HuH-7.5 (cell line): Measurements from ENCODE around the gene DDI1.

Source experiments
- DNase-seq: peaks from one replicate; pipeline ENCODE4 v3.0.0; 2011; ENCODE audit warnings: low spot score

DDI1 gene

DNA sequence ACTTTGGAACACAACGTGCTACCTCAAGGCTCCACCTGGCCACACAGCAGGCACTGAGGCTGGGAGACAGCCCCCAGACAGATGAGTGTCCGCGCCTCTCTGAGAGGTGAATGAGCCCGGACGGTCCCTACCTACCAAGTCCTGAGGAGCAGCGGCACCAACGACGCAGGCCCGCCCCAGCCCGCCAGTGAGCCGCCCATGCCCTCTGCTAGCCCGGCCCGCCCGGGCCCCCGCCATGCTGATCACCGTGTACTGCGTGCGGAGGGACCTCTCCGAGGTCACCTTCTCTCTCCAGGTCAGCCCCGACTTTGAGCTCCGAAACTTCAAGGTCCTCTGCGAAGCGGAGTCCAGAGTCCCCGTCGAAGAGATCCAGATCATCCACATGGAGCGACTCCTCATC is at the start of gene DDI1:
TSS of gene DDI1 (plus strand) at position 53 of the 400 bp plus-strand sequence. CDS start at position 236, 183 bp downstream.
- DNase-seq: no peak

DNA sequence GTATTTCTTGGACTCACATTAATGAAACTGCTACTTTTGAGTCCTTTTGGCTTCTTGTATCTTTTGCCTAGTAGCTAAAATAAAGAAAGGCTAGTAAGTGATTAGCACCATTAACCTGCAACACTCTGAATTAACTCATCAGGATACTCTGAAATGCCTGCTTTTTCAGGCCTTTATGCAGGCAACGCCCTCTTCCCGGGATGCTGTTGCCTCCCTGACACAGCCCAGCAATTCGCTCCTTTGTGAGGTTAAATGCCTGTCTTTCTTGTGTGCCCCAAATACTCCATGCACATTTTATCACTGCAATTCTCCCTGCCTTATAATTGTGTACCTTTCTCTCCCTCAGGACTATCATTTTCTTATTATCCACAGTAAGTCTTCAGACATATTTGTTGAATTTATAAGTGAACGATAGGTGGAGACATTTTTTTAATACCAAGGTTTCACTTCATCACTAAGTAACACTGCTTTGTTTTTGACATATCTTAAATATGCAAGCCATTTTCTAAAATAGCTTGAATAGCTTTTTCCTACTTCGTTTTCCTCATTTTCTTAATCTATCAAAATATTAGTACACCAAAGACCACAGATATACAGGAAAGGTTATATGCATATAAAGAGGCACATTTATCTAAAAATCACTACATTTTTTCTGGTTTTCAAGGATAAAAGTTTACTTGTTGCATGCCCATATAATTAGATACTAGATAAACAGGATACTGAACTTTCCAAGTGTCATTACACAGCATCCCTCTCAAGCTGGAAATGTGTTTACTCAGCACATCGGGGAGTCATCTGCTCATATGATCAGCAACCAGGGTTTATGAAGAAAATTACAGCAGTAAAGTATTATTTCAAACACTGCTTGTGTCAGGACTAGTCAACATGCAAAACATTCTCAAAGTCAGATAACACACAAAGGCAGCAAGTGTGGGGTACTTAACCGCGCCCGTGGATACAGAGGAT is 48.5 kb upstream of the DDI1 start:
- no peak for DNase-seq

DNA sequence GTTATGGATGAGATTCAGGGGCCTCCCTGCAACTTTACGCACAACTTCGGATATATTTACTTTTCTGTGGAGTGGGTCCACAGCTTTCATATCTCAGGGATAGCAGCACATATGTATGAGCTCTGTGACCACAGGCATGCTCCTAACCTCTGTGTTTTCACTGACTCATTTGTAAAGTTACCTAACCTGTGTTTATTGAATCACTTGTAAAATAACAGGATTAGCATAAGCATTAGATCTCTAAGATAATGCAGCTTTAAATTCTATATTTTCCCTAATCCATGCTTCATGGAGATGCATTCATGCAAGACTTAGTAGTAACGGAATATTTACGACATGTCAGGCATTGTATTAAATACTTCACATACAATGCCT is 47.9 kb upstream of the DDI1 start:
- no peak for DNase-seq

DNA sequence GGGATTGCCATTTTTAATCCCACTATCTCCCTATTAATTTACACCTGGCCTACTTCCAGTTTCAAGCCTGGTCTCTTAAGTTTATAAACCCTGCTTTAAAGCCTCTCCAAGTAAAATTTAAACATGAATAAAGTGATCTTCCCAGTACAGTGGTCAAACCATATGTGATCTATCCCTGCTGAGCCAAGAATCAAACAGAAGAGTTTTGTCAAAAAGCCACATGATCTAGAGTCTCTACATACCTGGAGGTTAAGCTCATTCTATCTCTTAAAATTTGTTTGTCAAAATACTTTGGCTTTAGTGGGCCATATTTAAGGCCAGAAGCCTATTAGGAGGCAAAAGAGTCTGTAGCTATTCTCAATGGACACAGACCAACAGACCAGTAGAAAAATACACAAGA is 42.9 kb upstream of the DDI1 start:
- DNase-seq: no peak

DNA sequence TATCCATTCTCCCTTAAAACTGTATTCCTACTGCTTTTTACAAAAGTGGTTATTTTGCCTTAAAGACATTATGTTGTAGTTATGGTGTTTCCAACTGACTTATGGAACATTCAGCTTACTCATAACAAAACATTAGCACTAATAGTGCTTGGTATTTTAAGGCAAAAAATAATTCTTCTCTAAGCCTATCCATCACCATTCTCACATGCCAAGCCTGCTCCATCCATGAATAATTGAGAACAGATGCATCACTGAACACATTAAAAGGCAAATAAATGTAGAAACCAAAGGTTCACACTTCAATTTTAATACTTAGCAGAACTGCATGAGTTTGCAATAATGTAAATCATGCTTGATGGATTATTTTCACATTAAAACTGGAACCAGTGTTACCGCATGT is 42.3 kb upstream of the DDI1 start:
- no peak for DNase-seq

DNA sequence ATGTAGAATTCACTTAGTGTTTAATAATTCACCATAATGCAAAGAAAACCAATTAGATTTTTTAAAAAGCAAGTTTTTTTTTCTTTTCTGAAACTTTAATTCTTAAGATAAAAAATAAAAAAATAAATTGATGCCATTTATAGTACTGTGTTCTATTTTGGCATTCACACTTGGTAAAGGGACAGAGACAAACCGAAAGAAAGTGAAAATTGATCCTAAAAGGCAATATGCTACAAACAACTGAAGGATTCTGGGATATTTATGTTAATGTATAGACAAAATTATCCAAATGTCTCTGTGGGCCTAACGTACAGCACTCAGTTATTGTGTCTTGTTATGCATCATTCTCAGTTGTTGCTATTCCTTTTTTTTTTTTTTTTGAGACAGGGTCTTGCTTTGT is 41.9 kb upstream of the DDI1 start:
- DNase-seq: no peak

DNA sequence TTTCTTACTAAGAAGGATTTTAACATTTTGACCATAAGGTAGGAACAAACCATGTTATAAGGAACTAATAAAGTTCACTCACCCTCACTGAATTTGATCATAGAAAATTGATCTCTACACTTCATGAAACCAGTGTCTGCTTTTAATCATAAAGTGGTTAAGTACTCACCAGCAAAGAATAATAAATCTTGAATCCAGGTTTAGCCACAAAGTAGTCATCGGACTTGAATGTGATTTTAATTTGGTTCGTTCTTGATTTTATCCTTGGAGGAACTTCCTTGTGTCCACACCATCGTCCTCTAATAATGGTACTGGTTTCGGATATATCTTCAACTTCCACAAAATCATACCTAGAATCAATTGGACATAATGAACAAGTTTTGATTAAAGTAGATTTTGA is 40.5 kb upstream of the DDI1 start:
- no peak for DNase-seq

DNA sequence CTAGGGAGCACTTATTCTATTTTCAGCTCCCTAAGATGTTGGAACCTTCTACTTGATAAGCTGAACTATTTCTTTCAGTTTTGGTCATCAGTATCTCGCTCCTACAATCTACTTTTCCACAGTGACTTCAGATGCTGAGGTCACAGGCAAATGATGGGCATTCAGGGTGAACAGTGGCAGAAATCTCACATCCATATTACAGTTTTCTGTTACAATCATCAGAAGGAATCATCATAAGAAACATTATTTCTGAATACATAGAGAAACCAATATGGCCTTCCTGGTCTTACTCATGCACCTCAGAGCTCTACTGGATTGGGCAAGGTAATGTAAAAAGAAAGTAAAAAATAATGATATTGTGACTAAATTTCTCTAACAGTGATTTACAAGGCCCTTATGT is 39.4 kb upstream of the DDI1 start:
- no peak for DNase-seq

DNA sequence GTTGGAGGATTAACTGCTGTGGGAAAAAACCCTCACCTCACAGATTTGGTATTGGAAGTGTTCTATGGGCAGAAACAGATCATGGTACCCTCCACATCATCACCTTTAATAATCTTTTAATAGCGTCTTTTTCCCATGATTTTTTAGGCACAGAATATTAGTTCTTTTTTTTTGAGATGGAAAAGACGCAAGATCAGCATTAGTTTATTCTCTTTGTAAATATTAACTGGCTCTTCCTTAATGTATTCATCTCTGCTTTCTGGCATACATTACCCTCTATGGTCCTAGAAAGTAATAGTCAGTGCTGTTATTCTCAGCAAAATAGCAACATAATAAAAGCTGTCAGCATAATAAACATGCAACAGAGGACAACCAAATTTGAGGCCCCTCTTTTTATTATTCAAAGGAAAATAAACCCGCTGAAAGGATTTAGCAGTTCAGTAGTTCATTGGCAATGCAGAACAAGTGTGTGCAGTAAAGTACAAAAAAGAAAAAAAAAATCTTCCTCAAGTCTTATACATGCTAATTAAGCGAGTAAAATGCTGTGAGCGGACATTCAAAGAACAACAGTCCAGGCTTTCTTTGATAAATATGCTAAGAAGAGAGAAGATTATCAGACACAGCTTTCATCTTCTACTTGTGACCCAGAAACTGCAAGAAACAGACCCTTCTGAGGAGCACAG is 37.5 kb upstream of the DDI1 start:
- DNase-seq: no peak

DNA sequence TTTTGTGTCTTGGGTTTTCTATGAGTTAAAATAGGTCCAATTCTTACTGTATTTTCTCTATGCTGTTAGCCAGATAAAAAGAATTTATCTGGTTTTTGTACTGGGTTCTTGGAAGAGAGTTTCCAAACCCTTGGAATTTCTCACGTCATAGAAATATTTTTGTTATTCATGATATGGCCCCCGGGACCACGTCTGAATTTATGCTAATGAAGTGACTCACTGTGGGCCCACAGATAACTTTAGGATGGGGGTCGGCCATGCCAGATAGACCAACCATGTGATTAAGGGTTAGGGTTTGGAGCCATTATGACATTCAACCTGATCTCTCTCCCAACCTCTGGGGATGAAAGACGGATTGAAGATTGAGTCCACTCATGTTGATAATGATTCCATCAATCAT is 35.6 kb upstream of the DDI1 start:
- no peak for DNase-seq

DNA sequence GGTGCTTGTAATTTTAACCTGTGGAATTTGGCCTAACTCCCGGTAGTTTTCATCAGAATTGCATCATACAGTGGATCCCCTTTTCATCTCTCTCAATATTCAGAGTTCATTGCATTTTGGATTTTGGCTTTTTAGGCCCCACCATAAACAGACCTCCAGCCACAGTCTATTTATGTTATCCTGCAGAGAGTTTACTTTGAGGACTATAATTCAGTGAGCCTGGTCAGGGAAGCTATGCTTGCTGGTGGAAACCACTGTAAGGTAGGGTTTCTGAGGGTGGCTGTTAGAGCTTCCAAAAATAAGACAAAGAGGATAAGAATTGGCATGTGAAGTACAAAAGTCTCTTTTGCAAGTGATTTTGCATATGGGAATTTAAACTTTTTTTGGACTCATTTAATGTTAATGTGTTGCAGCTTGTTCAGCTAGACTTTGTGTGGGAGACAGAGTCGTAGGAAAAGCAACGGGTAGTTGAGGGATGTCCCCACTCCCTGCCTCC is 34.8 kb upstream of the DDI1 start:
- DNase-seq: no peak

DNA sequence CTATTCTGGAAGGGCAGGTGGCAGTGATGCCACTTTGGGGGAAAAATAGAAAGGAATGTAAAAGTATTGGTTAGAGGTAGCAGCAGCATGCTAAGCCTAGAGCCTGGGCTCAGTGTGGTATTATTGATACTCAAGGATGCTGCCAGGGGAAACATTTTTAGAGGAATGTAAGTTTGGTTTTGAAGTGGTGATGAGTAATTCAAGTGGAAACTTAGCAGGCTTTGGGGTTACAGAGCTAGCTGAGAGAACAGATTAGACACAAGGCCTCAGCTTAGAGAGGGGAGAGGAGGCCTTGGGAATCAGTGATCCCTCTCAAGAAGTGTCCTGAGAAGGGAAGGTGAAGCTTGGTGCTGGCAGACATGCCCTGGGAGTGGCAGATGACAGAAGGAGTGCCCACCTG is 32.9 kb upstream of the DDI1 start:
- no peak for DNase-seq

DNA sequence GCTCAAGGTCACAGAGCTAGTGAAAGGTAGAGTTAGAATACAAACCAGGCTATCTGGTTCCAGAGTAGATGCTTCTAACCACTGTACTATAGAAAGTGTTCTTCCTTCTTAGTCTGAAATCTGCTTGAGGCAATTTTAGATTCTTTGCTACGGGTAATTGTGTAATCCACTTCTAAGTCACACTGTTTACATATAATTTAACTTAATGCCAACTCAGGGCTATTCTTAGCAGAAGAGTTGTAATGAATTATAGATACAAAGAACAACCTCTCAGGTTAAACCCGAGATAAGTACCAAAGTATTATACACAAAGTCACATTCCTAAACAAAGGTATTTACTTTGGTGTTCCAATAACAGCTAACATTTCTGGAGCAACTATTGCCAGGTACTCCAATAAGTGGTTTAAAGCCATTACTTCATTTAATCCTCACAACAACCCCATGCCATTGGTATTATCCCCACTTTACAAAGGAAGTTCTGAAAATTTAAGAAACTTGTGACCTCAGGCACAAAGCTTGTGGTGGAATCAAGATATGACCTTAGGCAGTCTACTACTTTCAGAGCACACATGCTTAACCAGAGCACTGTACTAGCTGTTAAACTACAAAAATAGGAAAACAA is 31.1 kb upstream of the DDI1 start:
- no peak for DNase-seq

DNA sequence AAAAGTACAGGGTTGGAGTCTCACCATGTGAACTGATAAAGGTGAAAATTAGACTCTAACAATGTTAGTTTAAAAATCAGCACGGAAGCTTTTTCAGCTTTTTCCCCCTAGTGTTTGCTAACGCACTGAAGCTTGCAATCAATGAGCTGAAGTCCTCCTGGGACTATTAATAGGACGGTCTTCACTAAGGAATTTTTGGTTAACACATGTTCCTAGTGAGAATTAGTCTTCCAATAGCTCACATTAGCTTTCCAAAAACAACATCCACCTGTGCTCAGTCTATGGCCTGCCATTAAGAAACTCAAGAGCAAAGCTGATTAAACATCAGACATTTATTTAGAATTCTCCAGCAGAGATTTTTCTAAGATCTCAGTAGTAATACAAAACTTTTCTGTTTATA is 26.7 kb upstream of the DDI1 start:
- no peak for DNase-seq

DNA sequence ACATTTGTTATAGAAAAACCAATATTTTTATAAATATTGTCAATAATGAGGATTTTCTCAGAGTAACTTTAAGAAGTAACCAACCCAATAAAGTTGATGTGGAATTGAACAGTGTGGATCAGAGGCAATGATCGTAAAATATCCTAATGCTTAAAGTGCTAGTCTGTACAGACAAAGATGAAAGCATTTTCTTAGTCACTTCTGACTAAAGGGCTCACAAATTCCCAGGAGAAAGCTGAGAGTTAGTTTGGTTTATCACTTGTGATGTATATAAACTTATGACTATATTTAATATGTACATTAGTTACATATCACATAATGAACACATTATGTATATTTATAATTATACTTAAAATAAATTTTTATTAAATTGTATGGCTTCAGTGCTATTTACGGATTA is 25.4 kb upstream of the DDI1 start:
- DNase-seq: no peak

DNA sequence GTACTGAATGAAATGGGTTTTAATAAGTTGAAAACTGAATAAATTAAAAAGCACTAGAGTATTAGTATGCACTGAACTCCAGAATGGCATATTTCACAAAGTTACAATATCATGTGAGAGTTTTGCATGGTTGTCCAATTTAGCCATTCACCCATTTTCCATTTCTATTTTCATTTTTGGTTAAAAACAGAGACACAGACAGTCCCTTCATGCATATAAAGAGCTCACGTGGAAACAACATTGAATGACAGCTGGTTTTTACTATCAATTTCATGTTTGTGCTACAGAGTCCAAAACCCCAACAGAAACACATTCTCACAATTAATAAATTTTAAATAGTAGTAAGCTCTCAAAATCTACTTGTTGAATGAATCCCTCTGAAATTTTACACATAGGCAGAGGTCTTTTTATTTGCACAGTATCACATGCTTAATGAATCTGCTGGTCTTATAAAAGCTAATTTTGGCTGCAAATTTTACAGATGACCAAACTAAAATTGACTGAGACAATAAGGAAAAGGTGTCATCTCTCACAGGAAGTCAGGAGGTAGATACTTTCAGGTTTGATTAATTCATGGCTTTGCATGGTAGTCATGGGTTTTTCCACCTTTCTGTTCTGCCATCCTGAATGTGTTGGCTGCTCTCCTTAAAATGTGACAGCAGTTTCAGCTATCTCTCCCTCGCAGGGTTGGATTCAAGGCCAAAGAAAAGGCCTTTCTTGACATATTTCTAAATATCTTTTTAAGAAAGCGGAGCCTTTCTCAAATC is 20.6 kb upstream of the DDI1 start:
- DNase-seq: no peak

DNA sequence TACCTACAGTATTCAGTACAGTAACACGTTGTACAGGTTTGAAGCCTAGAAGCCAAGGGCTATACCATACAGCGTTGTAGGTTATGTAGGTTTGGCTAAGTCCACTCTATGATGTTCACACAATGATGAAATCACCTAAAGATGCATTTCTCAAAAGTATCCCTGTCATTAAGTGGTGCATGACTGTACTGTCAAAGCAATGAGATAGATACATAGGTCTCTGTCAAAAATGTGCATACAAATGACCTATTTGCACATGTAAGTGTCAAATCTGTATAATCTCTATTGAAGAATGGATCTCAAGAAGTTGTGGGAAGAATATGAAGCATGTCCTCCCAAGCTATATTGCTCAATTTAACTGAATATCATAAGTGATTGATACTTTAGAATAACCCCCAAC is 11.9 kb upstream of the DDI1 start:
- DNase-seq: no peak

DNA sequence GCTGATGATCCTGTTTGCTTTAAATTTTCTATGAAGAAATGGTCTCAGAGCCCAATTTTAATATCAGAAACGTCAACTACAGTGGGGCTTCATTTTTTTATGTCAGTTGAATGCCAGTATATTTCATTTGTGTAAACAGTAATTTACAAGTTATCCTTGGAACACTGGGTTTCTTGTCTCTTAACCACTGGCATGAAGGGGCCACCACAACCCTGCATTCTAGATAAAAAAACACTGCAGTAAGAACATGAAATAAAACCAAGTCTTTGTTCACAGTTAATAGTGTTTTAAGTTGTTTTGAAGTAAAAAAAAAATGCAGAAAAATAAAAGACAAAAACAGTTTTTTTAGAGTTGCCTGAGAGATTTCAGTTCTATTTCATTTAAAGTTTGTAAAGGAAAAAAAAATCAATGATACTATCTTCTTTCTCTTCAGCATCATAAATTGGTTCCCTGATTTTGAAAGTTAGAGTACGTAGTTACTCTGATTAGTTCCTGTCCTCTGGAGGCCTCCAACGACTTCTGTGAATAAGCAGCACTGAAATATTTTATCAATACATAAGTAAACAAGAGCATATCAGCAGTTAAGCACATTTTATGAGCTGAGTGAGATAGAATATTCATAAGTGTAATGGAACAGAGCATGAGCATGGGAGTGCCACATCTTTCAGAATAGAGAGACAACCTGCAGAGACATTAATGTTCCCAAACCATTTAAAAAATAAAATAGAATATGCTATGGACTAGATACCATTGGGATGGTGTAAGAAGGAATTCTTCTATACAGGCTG is 7.8 kb upstream of the DDI1 start:
- no peak for DNase-seq

DNA sequence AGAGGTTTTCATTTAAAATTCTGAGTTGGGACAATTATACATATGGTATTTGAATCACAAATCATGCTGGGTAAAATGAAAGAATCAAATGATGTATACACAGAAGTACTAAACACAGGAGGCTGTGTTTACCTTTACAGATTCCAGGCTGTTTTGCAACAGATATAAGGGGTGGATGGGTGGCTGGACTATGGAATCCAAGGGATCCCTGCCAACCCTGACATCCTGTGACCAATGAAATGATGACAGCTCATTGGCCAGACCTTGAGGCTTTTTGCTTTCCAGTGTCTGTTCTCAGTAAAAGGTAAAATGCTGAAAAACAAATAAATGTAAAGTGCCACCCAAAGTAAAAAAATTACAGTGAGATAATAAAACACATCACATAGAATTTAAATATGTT is 3.3 kb upstream of the DDI1 start:
- DNase-seq: peak; percentile 60

DNA sequence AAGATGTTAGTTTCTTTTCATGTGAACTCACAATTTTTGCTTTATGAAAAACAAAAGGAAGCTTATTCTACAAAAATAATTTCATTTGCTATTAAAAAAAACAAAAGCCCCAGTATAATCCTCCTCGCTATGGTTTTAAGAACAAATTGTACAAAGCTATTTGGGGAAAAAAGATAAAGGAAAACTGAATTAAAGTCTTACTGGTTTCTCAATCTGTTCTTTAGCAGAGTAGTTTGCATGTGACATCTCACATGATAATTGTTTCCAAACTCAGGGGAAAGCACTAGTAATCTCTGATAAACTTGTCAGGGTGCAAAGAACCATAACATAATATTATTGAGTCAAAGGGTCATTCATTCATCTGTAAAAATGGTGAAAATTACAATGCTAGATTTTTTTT is 2.9 kb upstream of the DDI1 start:
- no peak for DNase-seq

DNA sequence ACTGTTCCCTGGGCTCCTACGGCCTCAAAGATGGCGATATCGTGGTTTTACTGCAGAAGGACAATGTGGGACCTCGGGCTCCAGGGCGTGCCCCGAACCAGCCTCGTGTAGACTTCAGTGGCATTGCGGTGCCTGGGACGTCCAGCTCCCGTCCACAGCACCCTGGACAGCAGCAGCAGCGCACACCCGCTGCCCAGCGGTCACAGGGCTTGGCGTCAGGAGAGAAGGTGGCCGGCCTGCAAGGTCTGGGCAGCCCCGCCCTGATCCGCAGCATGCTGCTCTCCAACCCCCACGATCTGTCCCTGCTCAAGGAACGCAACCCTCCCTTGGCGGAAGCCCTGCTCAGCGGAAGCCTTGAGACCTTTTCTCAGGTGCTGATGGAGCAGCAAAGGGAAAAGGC is 555 bp downstream of the DDI1 start:
- no peak for DNase-seq
